GM12801 (cell line): ENCODE data around the gene TMIGD1.

Source experiments
- TF ChIP-seq, protein P1 (sequence below): IDR thresholded peaks from one replicate; pipeline ENCODE4 v1.5.1; 2011; ENCODE audit warnings: control low read depth; ENCODE audit not compliant: insufficient read length; ENCODE audit errors: extremely low read depth

Gene TMIGD1

GRCh38 chr17:30318155-30318554 is 15.7 kb downstream of the TMIGD1 start:
- TF ChIP-seq, protein P1, sequence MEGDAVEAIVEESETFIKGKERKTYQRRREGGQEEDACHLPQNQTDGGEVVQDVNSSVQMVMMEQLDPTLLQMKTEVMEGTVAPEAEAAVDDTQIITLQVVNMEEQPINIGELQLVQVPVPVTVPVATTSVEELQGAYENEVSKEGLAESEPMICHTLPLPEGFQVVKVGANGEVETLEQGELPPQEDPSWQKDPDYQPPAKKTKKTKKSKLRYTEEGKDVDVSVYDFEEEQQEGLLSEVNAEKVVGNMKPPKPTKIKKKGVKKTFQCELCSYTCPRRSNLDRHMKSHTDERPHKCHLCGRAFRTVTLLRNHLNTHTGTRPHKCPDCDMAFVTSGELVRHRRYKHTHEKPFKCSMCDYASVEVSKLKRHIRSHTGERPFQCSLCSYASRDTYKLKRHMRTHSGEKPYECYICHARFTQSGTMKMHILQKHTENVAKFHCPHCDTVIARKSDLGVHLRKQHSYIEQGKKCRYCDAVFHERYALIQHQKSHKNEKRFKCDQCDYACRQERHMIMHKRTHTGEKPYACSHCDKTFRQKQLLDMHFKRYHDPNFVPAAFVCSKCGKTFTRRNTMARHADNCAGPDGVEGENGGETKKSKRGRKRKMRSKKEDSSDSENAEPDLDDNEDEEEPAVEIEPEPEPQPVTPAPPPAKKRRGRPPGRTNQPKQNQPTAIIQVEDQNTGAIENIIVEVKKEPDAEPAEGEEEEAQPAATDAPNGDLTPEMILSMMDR = no peak

GRCh38 chr17:30316736-30317135 is 17.1 kb downstream of the TMIGD1 start:
- TF ChIP-seq, protein P1 = no peak

DNA sequence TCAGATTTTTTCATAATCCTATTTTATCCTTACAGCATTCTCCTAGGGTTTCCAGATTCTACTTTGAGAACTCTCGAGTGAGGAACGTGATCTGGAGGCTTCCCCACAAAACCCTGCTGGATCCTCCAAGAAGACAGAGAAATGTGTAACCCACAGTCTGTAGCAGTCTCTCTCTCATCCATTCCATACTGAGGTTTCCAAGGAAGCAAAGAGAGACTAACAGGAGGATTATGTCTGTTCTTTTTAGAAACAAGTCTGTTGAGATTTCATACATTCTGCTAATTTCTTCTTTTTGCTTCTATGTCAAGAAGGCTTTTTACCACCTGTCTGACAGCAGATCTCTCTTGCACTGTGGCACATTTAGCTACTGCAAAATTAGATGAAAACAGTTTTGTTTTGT is 18.8 kb downstream of the TMIGD1 start:
- TF ChIP-seq, protein P1 = no peak

DNA sequence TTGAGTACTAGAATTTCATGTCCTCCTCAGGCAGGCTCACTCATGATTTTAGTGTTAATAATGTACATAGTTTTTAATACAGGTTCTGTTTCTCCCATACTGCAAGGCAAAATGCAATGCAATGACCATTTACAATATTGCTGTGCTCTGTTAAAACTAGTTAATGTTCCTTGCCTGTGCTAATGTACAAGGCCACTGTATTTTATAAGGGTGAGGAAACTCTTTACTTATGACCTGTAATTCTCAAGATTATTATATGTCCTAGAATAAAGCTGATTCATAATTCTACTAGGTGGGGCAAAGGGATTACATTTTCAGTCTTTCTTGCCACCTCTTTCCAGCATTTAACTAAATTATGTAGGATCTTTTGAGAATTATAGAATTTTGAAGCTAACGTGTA is 19.4 kb downstream of the TMIGD1 start:
- TF ChIP-seq, protein P1 = no peak

DNA sequence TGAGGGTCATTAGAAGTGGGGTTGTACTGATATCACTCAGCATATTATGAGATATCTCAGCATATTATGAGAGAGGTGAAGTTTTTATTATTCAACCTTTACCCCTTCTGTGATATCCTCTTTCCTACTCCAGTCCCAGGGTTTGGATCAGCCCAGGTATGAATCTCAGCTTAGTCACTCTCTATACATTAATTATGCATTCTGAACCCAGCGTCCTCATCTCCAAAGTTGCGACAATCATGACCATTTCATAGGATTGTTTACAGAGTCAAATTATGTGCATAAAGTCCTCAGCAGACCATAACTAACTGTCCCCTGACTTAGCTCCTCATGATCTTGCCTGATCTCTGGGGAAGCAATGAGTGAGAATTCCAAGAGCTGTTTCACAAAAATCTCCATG is 21.6 kb downstream of the TMIGD1 start:
- TF ChIP-seq, protein P1 = no peak

GRCh38 chr17:30310562-30310961 is 23.3 kb downstream of the TMIGD1 start:
- TF ChIP-seq, protein P1 = no peak

- TF ChIP-seq, protein P1 = no peak
Observed at GRCh38 chr17:30309591-30309990, 24.3 kb downstream of the TMIGD1 start.

DNA sequence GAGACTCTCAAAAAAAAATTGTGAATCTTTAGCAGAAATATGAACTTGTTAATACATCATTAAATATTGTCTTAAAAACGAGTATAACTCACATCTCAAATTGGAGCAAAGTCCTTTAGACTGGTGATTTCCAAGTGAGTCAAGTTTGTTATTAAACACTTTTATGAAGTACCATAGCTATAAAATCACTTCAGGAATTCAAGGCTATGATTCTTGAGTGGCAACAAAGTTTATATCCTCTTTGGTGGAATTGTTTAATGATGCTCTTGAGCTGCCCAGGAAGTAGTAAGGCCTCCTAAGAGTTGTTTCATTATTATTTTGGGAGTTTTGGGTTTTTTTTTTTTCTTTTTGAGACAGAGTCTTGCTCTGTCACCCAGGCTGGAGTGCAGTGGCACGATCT is 25.5 kb downstream of the TMIGD1 start:
- TF ChIP-seq, protein P1 = no peak
